Gastrocnemius medialis (tissue), 4 donors: ENCODE results near the gene SLC2A4RG.

Source experiments
- CTCF ChIP-seq, 5 experiments: fragments of 450-650 bp in 3 of 5; fragments of 200-600 bp in 2 of 5; sonication (generic) in 2 of 5; IDR thresholded peaks in 4 of 5; conservative IDR thresholded peaks in 1 of 5; 1 replicate in 4 of 5; 2 replicates in 1 of 5; pipeline ENCODE4 v1.5.1; 2016 to 2019; ENCODE audit warnings: antibody characterized with exemption in 5 of 5, mild to moderate bottlenecking in 3 of 5, moderate library complexity in 3 of 5
- POLR2A ChIP-seq, 2 donors: fragments of 450-650 bp; IDR thresholded peaks; one replicate each; pipeline ENCODE4 v1.6.1; 2017; ENCODE audit warnings: antibody characterized with exemption in 2 of 2, mild to moderate bottlenecking in 2 of 2, moderate library complexity in 2 of 2

DNA sequence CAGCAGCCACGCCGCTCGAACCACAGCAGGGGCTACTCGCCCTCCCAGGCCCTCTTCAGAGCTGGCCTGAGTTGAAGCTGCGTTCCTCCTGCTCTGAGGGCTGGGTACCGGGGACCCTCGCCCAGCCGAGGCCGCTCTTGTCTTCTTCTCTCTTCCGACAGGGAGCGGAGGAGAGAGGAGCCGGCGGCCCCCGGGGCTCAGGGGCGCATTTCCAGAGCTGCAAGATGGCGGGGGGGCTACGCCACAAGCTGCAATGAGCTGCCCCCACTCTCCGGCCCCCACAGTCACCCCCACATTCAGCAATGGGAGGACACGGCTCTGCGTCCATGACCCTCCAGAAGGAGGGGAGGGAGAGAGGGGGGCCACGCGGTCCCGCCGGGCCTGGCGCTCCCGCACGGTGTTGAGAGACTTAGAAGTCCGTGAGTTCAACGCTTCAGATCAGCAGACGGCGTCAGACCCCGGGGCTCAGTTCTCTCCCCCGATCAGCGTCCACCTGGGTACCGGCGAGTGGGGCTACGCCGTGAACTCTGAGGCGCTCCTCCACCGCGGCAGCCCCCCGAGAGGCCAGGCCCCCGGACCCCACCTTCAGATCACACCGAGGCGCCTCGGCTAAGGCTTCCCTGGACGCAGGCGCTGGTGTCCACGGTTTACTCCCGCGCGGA lies 31.6 kb downstream of the SLC2A4RG start:
- TF ChIP-seq CTCF (IDR thresholded peaks at IDR 0.05 in 4 of 5, conservative IDR thresholded peaks at IDR 0.05 in 1 of 5) (no peak), POLR2A (IDR thresholded peaks at IDR 0.05) (no peak)
